HL-60 (cell line): Measurements from ENCODE around the gene MARCHF7.

ENCODE experiments used
- DNase-seq, 2 experiments: peaks; one replicate each; pipeline ENCODE4 v3.0.0-alpha.2; 2010 to 2020; ENCODE audit warnings: low read depth in 1 of 2, low spot score in 1 of 2
- H3K27ac ChIP-seq: fragments of 250-450 bp; sonication (Bioruptor Pico); replicated peaks from 2 replicates; pipeline ENCODE4 v1.5.1; 2020; ENCODE audit warnings: mild to moderate bottlenecking, moderate library complexity
- H3K27me3 ChIP-seq: fragments of 250-450 bp; sonication (Bioruptor Pico); 2 replicates; pipeline ENCODE4 v1.5.1; 2021; ENCODE audit warnings: mild to moderate bottlenecking, moderate library complexity; ENCODE audit not compliant: insufficient read depth, poor library complexity, severe bottlenecking
- H3K4me3 ChIP-seq: replicated peaks from 2 replicates; pipeline ENCODE4 v1.5.1; 2011; ENCODE audit warnings: mild to moderate bottlenecking, control low read depth, low read length; ENCODE audit not compliant: insufficient read depth
- GABPA ChIP-seq: IDR thresholded peaks from 2 replicates; pipeline ENCODE4 v1.6.1; 2012; ENCODE audit warnings: low read depth
- POLR2AphosphoS5 ChIP-seq: IDR thresholded peaks from 2 replicates; pipeline ENCODE4 v1.6.1; 2012; ENCODE audit warnings: low read depth
- SPI1 ChIP-seq: IDR thresholded peaks from 2 replicates; pipeline ENCODE4 v1.6.1; 2012; ENCODE audit warnings: low read depth, mild to moderate bottlenecking, borderline replicate concordance
- TF ChIP-seq, protein P1 (sequence below): IDR thresholded peaks from one replicate; pipeline ENCODE4 v1.5.1; 2011; ENCODE audit warnings: low read length, control low read depth, inconsistent platforms; ENCODE audit not compliant: insufficient read depth
- TF ChIP-seq, protein P2 (sequence below): IDR thresholded peaks from 2 replicates; pipeline ENCODE4 v1.6.1; 2012; ENCODE audit warnings: low read depth; ENCODE audit not compliant: insufficient replicate concordance

Gene MARCHF7

DNA sequence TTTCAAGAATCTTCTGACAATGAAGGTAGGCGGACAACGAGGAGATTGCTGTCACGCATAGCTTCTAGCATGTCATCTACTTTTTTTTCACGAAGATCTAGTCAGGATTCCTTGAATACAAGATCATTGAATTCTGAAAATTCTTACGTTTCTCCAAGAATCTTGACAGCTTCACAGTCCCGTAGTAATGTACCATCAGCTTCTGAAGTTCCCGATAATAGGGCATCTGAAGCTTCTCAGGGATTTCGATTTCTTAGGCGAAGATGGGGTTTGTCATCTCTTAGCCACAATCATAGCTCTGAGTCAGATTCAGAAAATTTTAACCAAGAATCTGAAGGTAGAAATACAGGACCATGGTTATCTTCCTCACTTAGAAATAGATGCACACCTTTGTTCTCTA, 35.8 kb downstream of the MARCHF7 start:
- TF ChIP-seq, protein P1, sequence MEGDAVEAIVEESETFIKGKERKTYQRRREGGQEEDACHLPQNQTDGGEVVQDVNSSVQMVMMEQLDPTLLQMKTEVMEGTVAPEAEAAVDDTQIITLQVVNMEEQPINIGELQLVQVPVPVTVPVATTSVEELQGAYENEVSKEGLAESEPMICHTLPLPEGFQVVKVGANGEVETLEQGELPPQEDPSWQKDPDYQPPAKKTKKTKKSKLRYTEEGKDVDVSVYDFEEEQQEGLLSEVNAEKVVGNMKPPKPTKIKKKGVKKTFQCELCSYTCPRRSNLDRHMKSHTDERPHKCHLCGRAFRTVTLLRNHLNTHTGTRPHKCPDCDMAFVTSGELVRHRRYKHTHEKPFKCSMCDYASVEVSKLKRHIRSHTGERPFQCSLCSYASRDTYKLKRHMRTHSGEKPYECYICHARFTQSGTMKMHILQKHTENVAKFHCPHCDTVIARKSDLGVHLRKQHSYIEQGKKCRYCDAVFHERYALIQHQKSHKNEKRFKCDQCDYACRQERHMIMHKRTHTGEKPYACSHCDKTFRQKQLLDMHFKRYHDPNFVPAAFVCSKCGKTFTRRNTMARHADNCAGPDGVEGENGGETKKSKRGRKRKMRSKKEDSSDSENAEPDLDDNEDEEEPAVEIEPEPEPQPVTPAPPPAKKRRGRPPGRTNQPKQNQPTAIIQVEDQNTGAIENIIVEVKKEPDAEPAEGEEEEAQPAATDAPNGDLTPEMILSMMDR, result no peak
- TF ChIP-seq GABPA (no peak), POLR2AphosphoS5 (no peak), SPI1 (no peak)
- TF ChIP-seq, protein P2, sequence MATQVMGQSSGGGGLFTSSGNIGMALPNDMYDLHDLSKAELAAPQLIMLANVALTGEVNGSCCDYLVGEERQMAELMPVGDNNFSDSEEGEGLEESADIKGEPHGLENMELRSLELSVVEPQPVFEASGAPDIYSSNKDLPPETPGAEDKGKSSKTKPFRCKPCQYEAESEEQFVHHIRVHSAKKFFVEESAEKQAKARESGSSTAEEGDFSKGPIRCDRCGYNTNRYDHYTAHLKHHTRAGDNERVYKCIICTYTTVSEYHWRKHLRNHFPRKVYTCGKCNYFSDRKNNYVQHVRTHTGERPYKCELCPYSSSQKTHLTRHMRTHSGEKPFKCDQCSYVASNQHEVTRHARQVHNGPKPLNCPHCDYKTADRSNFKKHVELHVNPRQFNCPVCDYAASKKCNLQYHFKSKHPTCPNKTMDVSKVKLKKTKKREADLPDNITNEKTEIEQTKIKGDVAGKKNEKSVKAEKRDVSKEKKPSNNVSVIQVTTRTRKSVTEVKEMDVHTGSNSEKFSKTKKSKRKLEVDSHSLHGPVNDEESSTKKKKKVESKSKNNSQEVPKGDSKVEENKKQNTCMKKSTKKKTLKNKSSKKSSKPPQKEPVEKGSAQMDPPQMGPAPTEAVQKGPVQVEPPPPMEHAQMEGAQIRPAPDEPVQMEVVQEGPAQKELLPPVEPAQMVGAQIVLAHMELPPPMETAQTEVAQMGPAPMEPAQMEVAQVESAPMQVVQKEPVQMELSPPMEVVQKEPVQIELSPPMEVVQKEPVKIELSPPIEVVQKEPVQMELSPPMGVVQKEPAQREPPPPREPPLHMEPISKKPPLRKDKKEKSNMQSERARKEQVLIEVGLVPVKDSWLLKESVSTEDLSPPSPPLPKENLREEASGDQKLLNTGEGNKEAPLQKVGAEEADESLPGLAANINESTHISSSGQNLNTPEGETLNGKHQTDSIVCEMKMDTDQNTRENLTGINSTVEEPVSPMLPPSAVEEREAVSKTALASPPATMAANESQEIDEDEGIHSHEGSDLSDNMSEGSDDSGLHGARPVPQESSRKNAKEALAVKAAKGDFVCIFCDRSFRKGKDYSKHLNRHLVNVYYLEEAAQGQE, result no peak
- Histone ChIP-seq H3K4me3 (no peak overlapping the region), H3K27ac (no peak overlapping the region), H3K27me3 (no peaks in the 10 kb centered on the region)
- DNase-seq, result no peak

- TF ChIP-seq SPI1, result no peak
- no peak for TF ChIP-seq POLR2AphosphoS5
- TF ChIP-seq, protein P1, result no peak
- TF ChIP-seq GABPA, result no peak
- Histone ChIP-seq H3K27me3 (no peaks in the 10 kb centered on the region), H3K27ac (no peak overlapping the region), H3K4me3 (no peak overlapping the region)
- DNase-seq, result no peak
These were observed 38.6 kb downstream of the MARCHF7 start for GRCh38 chr2:159750873-159751272.

GRCh38 chr2:159753797-159754196, 41.5 kb downstream of the MARCHF7 start:
- no peak overlapping the region for H3K4me3 ChIP-seq
- TF ChIP-seq SPI1 (peak; percentile 90), GABPA (no peak), POLR2AphosphoS5 (no peak)
- TF ChIP-seq, protein P2, result no peak
- peak overlapping the region; percentile 73 for H3K27ac ChIP-seq
- peak; percentile 31 to 51 for DNase-seq
- no peaks in the 10 kb centered on the region for H3K27me3 ChIP-seq

DNA sequence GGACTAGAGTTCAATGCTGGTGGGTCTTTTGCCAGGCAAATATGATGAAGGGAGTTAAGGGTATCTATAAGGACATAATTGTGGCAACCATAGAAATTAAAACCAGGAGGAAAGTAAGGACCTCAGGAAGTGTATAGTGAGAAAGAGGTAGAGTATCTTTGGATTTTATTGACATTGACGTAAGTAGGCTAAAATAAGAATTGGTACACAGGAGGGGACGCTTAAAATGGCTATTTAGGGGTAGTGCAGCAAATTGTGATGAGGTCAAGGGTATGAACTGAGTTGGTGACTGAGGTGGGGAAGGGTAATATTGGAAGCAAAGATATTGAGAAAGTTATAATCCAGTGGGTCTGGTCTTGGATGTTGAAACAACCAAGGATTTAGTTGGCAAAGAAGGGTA, 42.7 kb downstream of the MARCHF7 start:
- H3K27ac ChIP-seq, result peak overlapping the region; percentile 73
- TF ChIP-seq GABPA (no peak), POLR2AphosphoS5 (no peak), SPI1 (no peak)
- TF ChIP-seq, protein P2, result no peak
- TF ChIP-seq, protein P1, result no peak
- no peak overlapping the region for H3K4me3 ChIP-seq
- H3K27me3 ChIP-seq, result no peaks in the 10 kb centered on the region
- no peak for DNase-seq
